Astrocyte (in vitro differentiated cells and primary cell): ENCODE measurements around the gene MRPL33.

Experiments used
- CTCF ChIP-seq: IDR thresholded peaks from 2 replicates; pipeline ENCODE4 v1.5.1; 2011; ENCODE audit warnings: low read depth, mild to moderate bottlenecking, inconsistent platforms, low read length, moderate library complexity; ENCODE audit not compliant: insufficient read depth
- EZH2 ChIP-seq: IDR thresholded peaks from 2 replicates; pipeline ENCODE4 v1.6.1; 2012; ENCODE audit warnings: mild to moderate bottlenecking, low read length, inconsistent platforms; ENCODE audit not compliant: insufficient read depth

GRCh38 chr2:27795868-27796277 is 24.4 kb downstream of the MRPL33 start:
- TF ChIP-seq CTCF (no peak), EZH2 (no peak)
